GM19025 (cell line): ENCODE results near the gene MYH9.

Experiments used
- ATAC-seq: cut with Tn5 transposase; IDR thresholded peaks from one replicate; pipeline ENCODE4 v1.9.1; 2021; ENCODE audit warnings: mild to moderate bottlenecking, low read depth, moderate library complexity; ENCODE audit not compliant: unreplicated experiment

Gene MYH9

GRCh38 chr22:36333644-36334043, 54.1 kb downstream of the MYH9 start:
- ATAC-seq = no peak

GRCh38 chr22:36332623-36333332, 55.0 kb downstream of the MYH9 start:
- ATAC-seq = no peak

GRCh38 chr22:36331912-36332622, 55.7 kb downstream of the MYH9 start:
- peak; percentile 2 for ATAC-seq

GRCh38 chr22:36331306-36331911, 56.4 kb downstream of the MYH9 start:
- ATAC-seq = peak; percentile 63

GRCh38 chr22:36330655-36331305, 57.0 kb downstream of the MYH9 start:
- ATAC-seq = no peak

- ATAC-seq = no peak
Observed at GRCh38 chr22:36330127-36330526, 57.6 kb downstream of the MYH9 start.

GRCh38 chr22:36329254-36330078, 58.3 kb downstream of the MYH9 start:
- ATAC-seq = no peak

GRCh38 chr22:36328635-36329253, 59.0 kb downstream of the MYH9 start:
- ATAC-seq = no peak

- no peak for ATAC-seq
Observed at GRCh38 chr22:36327922-36328551, 59.7 kb downstream of the MYH9 start.

- ATAC-seq = no peak
Observed at GRCh38 chr22:36326178-36327161, 61.3 kb downstream of the MYH9 start.

- ATAC-seq = no peak
Observed at GRCh38 chr22:36325154-36326031, 62.4 kb downstream of the MYH9 start.

GRCh38 chr22:36324414-36324813, 63.4 kb downstream of the MYH9 start:
- no peak for ATAC-seq

GRCh38 chr22:36323855-36324331, 63.9 kb downstream of the MYH9 start:
- ATAC-seq = no peak

GRCh38 chr22:36323182-36323854, 64.4 kb downstream of the MYH9 start:
- ATAC-seq = no peak

- no peak for ATAC-seq
Observed at GRCh38 chr22:36322602-36322915, 65.2 kb downstream of the MYH9 start.

GRCh38 chr22:36321797-36322601, 65.8 kb downstream of the MYH9 start:
- no peak for ATAC-seq
